Skeletal muscle satellite cell (primary cell): Measurements from ENCODE around the gene CCDC61.

Experiments used
- H3K27me3 ChIP-seq: 2 replicates; pipeline ENCODE4 v1.7.0; 2013; ENCODE audit warnings: low read length; ENCODE audit not compliant: control insufficient read depth, insufficient read depth
- H3K36me3 ChIP-seq: 2 replicates; pipeline ENCODE4 v1.7.0; 2013; ENCODE audit warnings: mild to moderate bottlenecking, control low read depth, low read length; ENCODE audit not compliant: insufficient read depth
- H3K4me1 ChIP-seq: 2 replicates; pipeline ENCODE4 v1.7.0; 2013; ENCODE audit warnings: low read length; ENCODE audit not compliant: control insufficient read depth, insufficient read depth
- H3K4me2 ChIP-seq: 2 replicates; pipeline ENCODE4 v1.7.0; 2013; ENCODE audit warnings: mild to moderate bottlenecking, low read length
- H3K4me3 ChIP-seq: 2 replicates; pipeline ENCODE4 v1.7.0; 2013; ENCODE audit warnings: low read length
- H3K9ac ChIP-seq: 2 replicates; pipeline ENCODE4 v1.7.0; 2013; ENCODE audit warnings: mild to moderate bottlenecking, low read depth, low read length, moderate library complexity
- H3K9me3 ChIP-seq: replicated peaks from 2 replicates; pipeline ENCODE4 v1.7.0; 2013; ENCODE audit warnings: mild to moderate bottlenecking, control low read depth, low read length

Gene CCDC61

DNA sequence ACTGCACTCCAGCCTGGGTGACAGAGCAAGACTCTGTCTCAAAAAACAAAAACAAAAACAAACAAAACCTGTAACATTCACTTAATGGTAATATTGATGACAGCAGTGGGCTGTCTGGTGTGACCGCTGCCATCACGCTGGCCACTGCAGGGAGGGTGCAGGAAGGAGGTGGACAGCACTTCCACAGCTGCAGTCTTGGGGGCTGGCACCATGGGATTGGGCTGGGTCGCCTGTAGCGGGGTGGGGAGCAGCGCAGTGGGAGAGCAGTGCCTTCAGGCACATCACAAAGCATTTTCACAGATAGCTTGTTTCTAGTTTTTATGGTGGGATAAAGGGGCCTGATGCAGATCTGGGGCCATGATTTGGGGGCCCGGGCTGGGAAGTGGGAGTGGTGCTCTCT is 40.3 kb downstream of the CCDC61 start:
- Histone ChIP-seq H3K36me3 (no peaks in the 10 kb centered on the region), H3K4me3 (no peak overlapping the region), H3K4me1 (no peaks in the 10 kb centered on the region), H3K4me2 (no peak overlapping the region), H3K27me3 (peaks cover 43% of the 10 kb centered on the region), H3K9ac (no peak overlapping the region), H3K9me3 (peaks cover 5% of the 10 kb centered on the region)

DNA sequence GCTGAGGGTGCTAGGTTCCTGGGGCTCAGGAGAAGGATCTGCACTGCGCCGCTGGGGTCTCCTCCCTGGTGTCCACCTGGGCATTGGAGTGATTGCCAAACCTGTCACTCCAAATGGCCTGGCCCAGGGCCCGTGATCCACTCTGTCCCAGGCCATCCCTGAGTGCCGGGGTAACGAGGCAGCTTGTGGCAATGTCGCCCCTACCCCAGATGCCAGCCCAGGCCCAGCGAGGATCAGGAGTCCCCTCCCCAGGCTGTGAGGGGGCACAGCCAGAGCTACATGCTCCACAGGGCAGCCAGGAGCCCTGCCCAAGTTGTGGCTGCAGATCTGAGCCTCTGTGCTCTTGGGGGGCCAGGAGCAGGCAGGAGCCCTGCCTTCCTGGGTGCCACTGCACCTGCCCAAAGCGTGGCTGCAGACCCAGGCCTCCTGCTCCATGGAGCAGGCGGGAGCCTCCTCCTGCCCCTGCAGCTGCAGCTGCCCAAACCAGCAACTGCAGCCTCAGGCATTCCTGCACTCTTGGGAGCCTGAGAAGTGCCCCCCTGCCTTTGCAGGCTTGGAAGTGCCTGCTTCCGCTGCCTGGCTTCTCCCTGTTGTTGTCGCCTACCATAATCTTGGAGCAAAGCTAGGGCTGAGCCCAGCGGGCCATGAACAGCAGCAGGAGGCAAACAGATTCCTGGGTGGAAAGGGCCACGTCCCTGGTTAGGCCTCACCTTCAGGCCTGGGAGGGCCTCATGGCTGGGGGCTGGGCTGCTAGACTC is 40.9 kb downstream of the CCDC61 start:
- H3K4me2 ChIP-seq: no peak overlapping the region
- no peaks in the 10 kb centered on the region for H3K4me1 ChIP-seq
- H3K4me3 ChIP-seq: no peak overlapping the region
- peaks cover 5% of the 10 kb centered on the region for H3K9me3 ChIP-seq
- H3K9ac ChIP-seq: no peak overlapping the region
- H3K36me3 ChIP-seq: no peaks in the 10 kb centered on the region
- peaks cover 49% of the 10 kb centered on the region for H3K27me3 ChIP-seq

DNA sequence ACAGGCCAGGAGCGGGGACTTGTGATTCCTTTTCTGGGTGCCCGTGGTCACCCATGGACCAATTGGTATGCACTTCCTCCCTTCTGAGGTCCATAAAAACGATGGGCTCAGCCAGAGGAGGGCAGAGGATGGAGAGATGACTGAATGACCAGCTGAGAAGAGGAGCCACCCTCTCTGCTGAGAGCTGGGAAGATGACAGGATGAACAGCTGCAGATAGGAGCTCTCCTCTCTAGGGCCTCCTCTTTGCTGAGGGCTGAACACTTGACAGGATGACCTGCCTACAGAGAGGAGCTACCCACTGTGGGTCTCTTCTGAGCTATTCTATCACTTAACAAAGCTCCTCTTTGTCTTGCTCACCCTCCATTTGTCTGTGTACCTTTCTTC is 41.5 kb downstream of the CCDC61 start:
- Histone ChIP-seq H3K36me3 (no peaks in the 10 kb centered on the region), H3K9ac (no peak overlapping the region), H3K4me2 (no peak overlapping the region), H3K4me3 (no peak overlapping the region), H3K9me3 (peaks cover 5% of the 10 kb centered on the region), H3K4me1 (no peaks in the 10 kb centered on the region), H3K27me3 (peaks cover 55% of the 10 kb centered on the region)

DNA sequence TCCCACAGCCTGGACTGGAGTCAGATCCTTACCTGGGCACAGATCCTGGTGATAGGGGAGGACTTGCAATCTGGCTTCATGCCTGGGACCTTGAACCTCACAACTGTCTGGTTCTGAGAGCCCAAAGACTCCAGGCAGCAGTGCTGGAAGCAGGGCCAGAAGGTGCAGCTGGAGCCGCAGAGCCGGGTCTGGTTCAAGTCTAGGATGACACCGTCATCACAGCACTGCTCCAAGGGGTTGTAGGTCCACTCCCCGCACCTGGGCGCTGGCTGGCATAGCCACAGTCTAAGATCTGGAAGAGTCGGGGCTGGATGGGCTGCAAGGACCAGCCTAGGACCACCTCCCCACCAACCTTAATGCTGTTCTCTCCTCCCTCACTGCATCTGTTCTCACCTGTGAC is 44.9 kb downstream of the CCDC61 start:
- Histone ChIP-seq H3K27me3 (peaks cover 68% of the 10 kb centered on the region), H3K4me3 (no peak overlapping the region), H3K4me1 (no peaks in the 10 kb centered on the region)

DNA sequence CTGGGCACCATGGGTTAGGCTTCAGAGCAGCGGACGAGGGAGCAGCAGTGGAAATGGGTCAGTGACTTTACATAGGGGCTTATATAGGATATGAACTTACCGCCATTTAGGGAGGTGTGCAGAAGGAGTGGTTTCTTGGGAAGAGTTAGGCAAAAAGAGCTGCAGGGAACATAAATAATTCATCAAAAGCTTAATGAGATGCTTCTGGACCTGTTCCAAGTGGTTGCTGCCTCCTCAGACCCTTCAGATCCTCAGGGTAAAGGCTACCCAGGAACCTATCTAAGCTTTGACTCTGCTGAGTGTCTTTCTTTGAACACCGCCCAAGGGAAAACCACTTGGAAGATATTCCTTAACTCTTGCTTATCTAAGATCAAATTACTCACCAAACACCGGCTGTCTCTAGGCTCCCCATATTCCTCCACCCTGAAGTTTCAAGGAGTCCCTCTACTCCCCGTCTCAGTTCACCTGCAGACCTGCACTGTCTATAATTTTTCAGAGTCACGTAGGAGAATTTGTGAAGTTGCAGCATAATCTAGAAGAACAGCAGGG is 45.8 kb downstream of the CCDC61 start, which contains the start of gene IGFL4:
TSS of gene IGFL4 (minus strand) at position 51 of the 549 bp plus-strand sequence. CDS start at position 11, 40 bp downstream.
- no peak within 1 kb of the TSS for H3K4me3 ChIP-seq
- H3K9ac ChIP-seq: no peak within 1 kb of the TSS
- peaks cover 6% of the 10 kb centered on the region for H3K9me3 ChIP-seq
- peaks cover 69% of the 10 kb centered on the region for H3K27me3 ChIP-seq
- no peaks in the 10 kb centered on the region for H3K4me1 ChIP-seq
- H3K4me2 ChIP-seq: no peak within 1 kb of the TSS
- H3K36me3 ChIP-seq: no peaks in the 10 kb centered on the region

More for the DNA sequence above, 44.9 kb downstream of the CCDC61 start:
- H3K9me3 ChIP-seq: peaks cover 6% of the 10 kb centered on the region
- no peak overlapping the region for H3K4me2 ChIP-seq
- no peaks in the 10 kb centered on the region for H3K36me3 ChIP-seq
- no peak overlapping the region for H3K9ac ChIP-seq

DNA sequence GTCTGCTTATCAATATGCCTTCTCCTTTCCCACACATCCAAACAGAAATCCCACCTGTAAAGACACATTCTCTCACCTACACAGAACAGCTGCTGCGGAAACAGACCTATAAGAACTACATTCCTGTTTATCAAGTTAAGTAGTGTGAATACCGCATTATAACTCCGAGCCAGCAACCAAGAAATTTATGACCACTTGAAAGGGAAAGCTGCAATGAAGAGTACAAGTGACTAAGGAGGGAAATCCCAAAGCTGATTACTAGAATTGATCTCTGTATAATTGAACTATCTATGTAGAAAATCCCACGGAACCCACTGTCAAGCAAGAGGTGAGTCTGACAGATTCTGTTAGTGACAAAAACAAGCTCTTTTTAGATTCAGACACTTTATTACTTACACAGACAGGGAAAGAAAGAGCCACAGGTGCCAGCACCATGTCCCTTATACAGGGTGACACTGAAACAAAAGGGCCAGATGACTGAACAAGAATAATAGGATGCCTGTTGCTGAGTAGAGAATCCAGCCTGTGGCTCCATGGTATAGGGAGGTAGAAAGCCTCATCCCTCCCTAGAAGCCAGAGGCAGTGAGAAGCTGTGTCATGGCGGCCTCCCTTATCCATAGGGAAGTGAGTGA is 47.1 kb downstream of the CCDC61 start:
- Histone ChIP-seq H3K9me3 (peaks cover 6% of the 10 kb centered on the region), H3K4me3 (no peak overlapping the region), H3K36me3 (no peaks in the 10 kb centered on the region), H3K4me2 (no peak overlapping the region), H3K9ac (no peak overlapping the region), H3K4me1 (no peaks in the 10 kb centered on the region), H3K27me3 (peaks cover 67% of the 10 kb centered on the region)

DNA sequence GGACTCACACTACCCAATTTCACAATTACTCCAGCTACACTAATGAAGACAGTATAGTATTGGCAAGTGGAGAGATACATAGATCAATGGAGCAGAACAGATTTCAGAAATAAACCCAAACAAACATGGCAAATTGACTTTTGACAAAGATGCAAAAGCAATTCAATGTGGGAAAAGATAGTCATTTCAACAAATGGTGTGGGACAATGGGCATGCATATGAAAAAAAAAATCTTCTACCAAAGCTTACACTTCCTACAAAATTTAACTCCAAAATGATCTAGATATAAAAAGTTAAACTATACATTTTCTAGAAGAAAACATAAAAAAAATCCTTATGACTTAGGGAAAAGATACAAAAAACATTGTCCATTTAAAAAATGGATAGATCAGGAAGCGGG is 48.3 kb downstream of the CCDC61 start:
- peaks cover 6% of the 10 kb centered on the region for H3K9me3 ChIP-seq
- no peaks in the 10 kb centered on the region for H3K4me1 ChIP-seq
- H3K36me3 ChIP-seq: no peaks in the 10 kb centered on the region
- no peak overlapping the region for H3K9ac ChIP-seq
- H3K4me3 ChIP-seq: no peak overlapping the region
- H3K27me3 ChIP-seq: peaks cover 75% of the 10 kb centered on the region
- H3K4me2 ChIP-seq: no peak overlapping the region

DNA sequence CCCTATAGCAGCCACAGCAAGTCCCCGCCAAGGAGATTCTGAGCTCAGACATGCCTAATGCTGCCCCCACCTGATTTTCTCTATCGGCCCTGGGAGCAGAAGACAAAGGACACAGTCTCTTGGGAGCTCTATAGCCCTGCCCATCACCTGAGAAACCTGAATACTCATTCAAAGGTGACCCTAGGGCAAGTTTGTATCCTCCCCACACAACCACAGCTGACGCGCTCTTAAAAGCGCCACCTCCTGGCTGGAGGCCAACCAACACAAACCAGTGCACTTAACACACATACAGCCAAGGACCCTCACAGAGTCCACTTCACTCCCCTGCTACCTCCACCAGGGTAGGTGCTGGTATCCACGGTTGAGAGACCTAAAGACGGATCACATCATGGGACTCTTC is 54.3 kb downstream of the CCDC61 start:
- H3K9ac ChIP-seq: no peak overlapping the region
- no peak overlapping the region for H3K4me2 ChIP-seq
- H3K4me1 ChIP-seq: no peaks in the 10 kb centered on the region
- no peak overlapping the region for H3K4me3 ChIP-seq
- no peaks in the 10 kb centered on the region for H3K36me3 ChIP-seq
- H3K27me3 ChIP-seq: peaks cover 84% of the 10 kb centered on the region
- no peaks in the 10 kb centered on the region for H3K9me3 ChIP-seq

DNA sequence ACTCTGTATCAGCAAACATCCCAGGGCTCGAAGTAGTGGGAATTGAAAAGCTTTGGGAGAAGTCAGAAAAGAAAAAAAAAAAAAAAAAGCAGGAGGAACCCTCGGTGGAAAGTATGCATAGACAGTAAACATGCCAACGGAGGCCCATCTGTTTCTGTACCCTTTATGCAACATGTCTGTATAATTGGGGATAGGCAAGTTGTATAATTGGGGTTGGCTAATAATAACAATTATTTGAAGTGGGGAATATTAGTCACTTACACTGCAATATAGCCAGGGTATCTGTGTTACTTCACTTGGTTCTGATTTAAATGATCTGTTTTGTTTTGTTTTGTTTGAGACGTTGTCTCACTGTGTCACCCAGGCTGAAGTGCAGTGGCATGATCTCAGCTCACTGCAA is 57.6 kb downstream of the CCDC61 start:
- no peaks in the 10 kb centered on the region for H3K9me3 ChIP-seq

DNA sequence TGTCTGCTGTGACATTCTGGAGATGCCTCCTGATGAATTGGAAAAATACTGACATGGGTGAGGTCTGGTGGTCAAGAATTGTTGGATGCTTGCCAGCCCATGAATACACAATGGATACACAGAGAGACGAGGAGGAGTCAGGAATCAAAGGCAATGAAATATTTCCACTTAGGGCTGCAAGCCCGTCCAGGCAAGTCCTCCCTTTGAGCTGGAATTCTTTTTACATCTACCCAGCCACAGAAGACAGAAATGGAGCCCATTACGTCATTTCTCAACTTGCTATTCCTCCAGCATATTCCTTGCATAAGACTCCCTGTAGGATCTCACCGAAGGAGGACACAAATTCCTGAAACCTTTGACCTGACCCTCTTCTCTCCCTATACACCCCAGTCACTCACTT is 61.3 kb downstream of the CCDC61 start:
- Histone ChIP-seq H3K9ac (no peak overlapping the region), H3K4me2 (no peak overlapping the region), H3K9me3 (peaks cover 4% of the 10 kb centered on the region), H3K36me3 (no peaks in the 10 kb centered on the region), H3K27me3 (peaks cover 80% of the 10 kb centered on the region), H3K4me1 (no peaks in the 10 kb centered on the region), H3K4me3 (no peak overlapping the region)

More for the DNA sequence above, 57.6 kb downstream of the CCDC61 start:
- Histone ChIP-seq H3K4me3 (no peak overlapping the region), H3K4me2 (no peak overlapping the region), H3K36me3 (no peaks in the 10 kb centered on the region), H3K4me1 (no peaks in the 10 kb centered on the region), H3K9ac (no peak overlapping the region), H3K27me3 (peaks cover 87% of the 10 kb centered on the region)

DNA sequence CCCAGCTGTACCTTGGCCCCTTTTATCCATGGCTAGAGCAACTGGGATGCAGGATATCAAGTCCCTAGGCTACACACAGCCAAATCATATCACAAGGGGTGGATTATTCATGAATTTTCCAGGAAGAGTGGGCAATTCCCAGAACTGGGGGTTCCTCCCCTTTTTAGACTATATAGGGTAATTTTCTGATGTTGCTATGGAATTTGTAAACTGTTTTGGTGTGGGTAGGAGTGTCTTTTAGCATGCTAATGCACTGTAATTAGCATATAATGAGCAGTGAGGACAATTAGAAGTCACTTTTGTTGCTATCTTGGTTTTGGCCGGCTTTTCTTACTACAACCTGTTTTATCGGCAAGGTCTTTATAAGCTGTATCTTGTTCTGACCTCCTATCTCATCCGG is 63.5 kb downstream of the CCDC61 start:
- H3K4me1 ChIP-seq: no peaks in the 10 kb centered on the region
- no peaks in the 10 kb centered on the region for H3K36me3 ChIP-seq
- H3K4me3 ChIP-seq: no peak overlapping the region
- H3K27me3 ChIP-seq: peaks cover 80% of the 10 kb centered on the region
- H3K9ac ChIP-seq: no peak overlapping the region
- H3K4me2 ChIP-seq: no peak overlapping the region
- H3K9me3 ChIP-seq: peaks cover 4% of the 10 kb centered on the region
